DND-41 (cell line): ENCODE measurements around the gene SLC22A17.

Source experiments
- ATAC-seq: fragments of 200-7000 bp; cut with Tn5 transposase; 3 replicates; pipeline ENCODE4 v1.9.1; 2021; ENCODE audit warnings: low read depth; ENCODE audit not compliant: insufficient read depth
- DNase-seq: peaks from one replicate; pipeline ENCODE4 v3.0.0-alpha.2; 2020
- H2AFZ ChIP-seq: 2 replicates; pipeline ENCODE4 v1.6.0; 2012; ENCODE audit warnings: low read depth, low read length
- H3K27ac ChIP-seq: 2 replicates; pipeline ENCODE4 v1.5.1; 2012; ENCODE audit warnings: low read length, inconsistent platforms
- H3K27me3 ChIP-seq: fragments of 200-600 bp; sonication (generic); 2 replicates; pipeline ENCODE4 v1.6.0; 2012; ENCODE audit warnings: low read length, mild to moderate bottlenecking, inconsistent platforms; ENCODE audit not compliant: insufficient read depth, poor library complexity
- H3K36me3 ChIP-seq: 2 replicates; pipeline ENCODE4 v1.5.1; 2012; ENCODE audit warnings: low read length, inconsistent platforms; ENCODE audit not compliant: insufficient read depth
- H3K4me1 ChIP-seq: 2 replicates; pipeline ENCODE4 v1.5.1; 2012; ENCODE audit warnings: mild to moderate bottlenecking, low read length; ENCODE audit not compliant: insufficient read depth
- H3K4me2 ChIP-seq: 2 replicates; pipeline ENCODE4 v1.6.0; 2012; ENCODE audit warnings: mild to moderate bottlenecking, moderate library complexity, low read length, inconsistent platforms; ENCODE audit not compliant: insufficient read depth
- H3K4me3 ChIP-seq, 2 experiments: fragments of 200-600 bp in 1 of 2; shearing (Covaris generic) in 1 of 2; 2 replicates each; pipeline ENCODE4 v1.5.1; 2012 to 2016; ENCODE audit warnings: inconsistent platforms in 2 of 2, low read length in 2 of 2, mild to moderate bottlenecking in 2 of 2, low read depth in 1 of 2, moderate library complexity in 1 of 2
- H3K79me2 ChIP-seq: 2 replicates; pipeline ENCODE4 v1.6.0; 2012; ENCODE audit warnings: low read length, inconsistent platforms; ENCODE audit not compliant: insufficient read depth
- H3K9ac ChIP-seq: 2 replicates; pipeline ENCODE4 v1.6.0; 2012; ENCODE audit warnings: low read depth, mild to moderate bottlenecking, inconsistent platforms, low read length, moderate library complexity
- H3K9me3 ChIP-seq: 2 replicates; pipeline ENCODE4 v1.5.1; 2012; ENCODE audit warnings: low read length, moderate library complexity, mild to moderate bottlenecking, inconsistent platforms; ENCODE audit not compliant: insufficient read depth, severe bottlenecking
- H4K20me1 ChIP-seq: 2 replicates; pipeline ENCODE4 v1.6.0; 2012; ENCODE audit warnings: low read length; ENCODE audit not compliant: insufficient read depth
- CTCF ChIP-seq: IDR thresholded peaks from 2 replicates; pipeline ENCODE4 v1.5.1; 2012; ENCODE audit warnings: borderline replicate concordance, low read length, moderate library complexity, mild to moderate bottlenecking; ENCODE audit not compliant: poor library complexity, severe bottlenecking; ENCODE audit errors: extremely low read depth
- EZH2 ChIP-seq: IDR thresholded peaks from 3 replicates; pipeline ENCODE4 v1.6.1; 2012; ENCODE audit warnings: borderline replicate concordance, low read depth, mild to moderate bottlenecking, moderate library complexity, low read length, inconsistent platforms; ENCODE audit not compliant: severe bottlenecking

The SLC22A17 gene

GRCh38 chr14:23301969-23302289, 50.8 kb downstream of the SLC22A17 start:
- H3K79me2 ChIP-seq: peaks cover 18% of the 10 kb centered on the region
- TF ChIP-seq CTCF (no peak), EZH2 (no peak)
- H3K4me3 ChIP-seq: peak overlapping the region; percentile 28 to 77
- peak; percentile 33 for ATAC-seq
- no peaks in the 10 kb centered on the region for H3K9me3 ChIP-seq
- peak overlapping the region; percentile 95 for H2AFZ ChIP-seq
- H3K4me2 ChIP-seq: peak overlapping the region; percentile 89
- H3K27me3 ChIP-seq: no peaks in the 10 kb centered on the region
- peaks cover 35% of the 10 kb centered on the region for H3K36me3 ChIP-seq
- no peaks in the 10 kb centered on the region for H4K20me1 ChIP-seq
- DNase-seq: no peak
- H3K9ac ChIP-seq: peak overlapping the region; percentile 98
- peak overlapping the region; percentile 97 for H3K27ac ChIP-seq
- H3K4me1 ChIP-seq: peaks cover 49% of the 10 kb centered on the region

- Histone ChIP-seq H3K36me3 (peaks cover 35% of the 10 kb centered on the region), H2AFZ (peak overlapping the region; percentile 95), H4K20me1 (no peaks in the 10 kb centered on the region), H3K4me1 (peaks cover 47% of the 10 kb centered on the region), H3K9ac (peak overlapping the region; percentile 98), H3K4me2 (peak overlapping the region; percentile 98), H3K79me2 (peaks cover 18% of the 10 kb centered on the region), H3K27me3 (no peaks in the 10 kb centered on the region), H3K4me3 (peak overlapping the region; percentile 53 to 87), H3K9me3 (no peaks in the 10 kb centered on the region), H3K27ac (peak overlapping the region; percentile 97)
- DNase-seq (peak; percentile 98), ATAC-seq (peak; percentile 82)
- TF ChIP-seq EZH2: no peak
- peak; percentile 87 for TF ChIP-seq CTCF
These were observed 51.3 kb downstream of the SLC22A17 start for GRCh38 chr14:23301288-23301968.

GRCh38 chr14:23300687-23301223, 51.9 kb downstream of the SLC22A17 start:
- peak overlapping the region; percentile 70 to 87 for H3K4me3 ChIP-seq
- no peaks in the 10 kb centered on the region for H3K9me3 ChIP-seq
- peak overlapping the region; percentile 98 for H3K4me2 ChIP-seq
- no peak for DNase-seq
- no peaks in the 10 kb centered on the region for H4K20me1 ChIP-seq
- H3K27me3 ChIP-seq: no peaks in the 10 kb centered on the region
- ATAC-seq: no peak
- H2AFZ ChIP-seq: peak overlapping the region; percentile 82
- peak overlapping the region; percentile 89 for H3K27ac ChIP-seq
- peak overlapping the region; percentile 90 for H3K9ac ChIP-seq
- peaks cover 16% of the 10 kb centered on the region for H3K79me2 ChIP-seq
- H3K36me3 ChIP-seq: peaks cover 35% of the 10 kb centered on the region
- peaks cover 40% of the 10 kb centered on the region for H3K4me1 ChIP-seq
- no peak for TF ChIP-seq CTCF
- no peak for TF ChIP-seq EZH2
